T-helper 22 cell (primary cell): ENCODE data around the gene GTPBP4.
"Not testable (repeated sequence)": the region's sequence is repeated elsewhere in the genome, so short reads cannot be mapped to it uniquely, and the experiment has no call there.

ENCODE experiments used
- DNase-seq: peaks from one replicate; pipeline ENCODE4 v3.0.0-alpha.2; 2020; ENCODE audit warnings: low read depth

GTPBP4 gene

GRCh38 chr10:988667-989545 is 672 bp downstream of the GTPBP4 start:
- DNase-seq: no peak

GRCh38 chr10:990808-991207 is 2.6 kb downstream of the GTPBP4 start:
- DNase-seq: no peak

- no peak for DNase-seq
Measured at GRCh38 chr10:992467-992866, 4.2 kb downstream of the GTPBP4 start.

GRCh38 chr10:992871-993270 is 4.6 kb downstream of the GTPBP4 start:
- no peak for DNase-seq

GRCh38 chr10:994836-995558 is 6.8 kb downstream of the GTPBP4 start:
- no peak for DNase-seq

GRCh38 chr10:995559-995926 is 7.3 kb downstream of the GTPBP4 start:
- DNase-seq: no peak

GRCh38 chr10:996031-996430 is 7.8 kb downstream of the GTPBP4 start:
- DNase-seq: no peak

- DNase-seq: no peak
Measured at GRCh38 chr10:997266-998022, 9.2 kb downstream of the GTPBP4 start.

GRCh38 chr10:1002425-1003006 is 14.3 kb downstream of the GTPBP4 start:
- DNase-seq: no peak

GRCh38 chr10:1003884-1004670 is 15.8 kb downstream of the GTPBP4 start:
- DNase-seq: no peak

- no peak for DNase-seq
Measured at GRCh38 chr10:1006573-1006972, 18.3 kb downstream of the GTPBP4 start.

- DNase-seq: no peak
Measured at GRCh38 chr10:1007583-1007982, 19.3 kb downstream of the GTPBP4 start.

- DNase-seq: no peak
Measured at GRCh38 chr10:1009071-1009494, 20.8 kb downstream of the GTPBP4 start.

GRCh38 chr10:1009947-1010346 is 21.7 kb downstream of the GTPBP4 start:
- DNase-seq: not testable (repeated sequence)

GRCh38 chr10:1010703-1011102 is 22.5 kb downstream of the GTPBP4 start:
- DNase-seq: no peak

- DNase-seq: no peak
Measured at GRCh38 chr10:1011696-1012095, 23.5 kb downstream of the GTPBP4 start.

- DNase-seq: no peak
Measured at GRCh38 chr10:1015688-1016087, 27.5 kb downstream of the GTPBP4 start.

- DNase-seq: no peak
Measured at GRCh38 chr10:1019362-1019761, 31.1 kb downstream of the GTPBP4 start.

- no peak for DNase-seq
Measured at GRCh38 chr10:1020460-1020859, 32.2 kb downstream of the GTPBP4 start.

GRCh38 chr10:1020958-1021357 is 32.7 kb downstream of the GTPBP4 start:
- DNase-seq: no peak

GRCh38 chr10:1022413-1022812 is 34.2 kb downstream of the GTPBP4 start:
- DNase-seq: no peak
